ENCODE data around the gene NOTO.

- TF ChIP-seq EP300 (IDR thresholded peaks at IDR 0.05) (no peak), CTCF (IDR thresholded peaks at IDR 0.05) (no peak)
Measured at GRCh38 chr2:73212098-73212447, 9.7 kb downstream of the NOTO start.
